ENCODE measurements around the gene ITGAD. TPM values are rescaled to one million over a fixed set of nuclear protein-coding genes. Genes with fewer than 3 reads are reported as not detected.

The ITGAD gene
- total RNA-seq, 1 donor from 2014 or later = not detected

DNA sequence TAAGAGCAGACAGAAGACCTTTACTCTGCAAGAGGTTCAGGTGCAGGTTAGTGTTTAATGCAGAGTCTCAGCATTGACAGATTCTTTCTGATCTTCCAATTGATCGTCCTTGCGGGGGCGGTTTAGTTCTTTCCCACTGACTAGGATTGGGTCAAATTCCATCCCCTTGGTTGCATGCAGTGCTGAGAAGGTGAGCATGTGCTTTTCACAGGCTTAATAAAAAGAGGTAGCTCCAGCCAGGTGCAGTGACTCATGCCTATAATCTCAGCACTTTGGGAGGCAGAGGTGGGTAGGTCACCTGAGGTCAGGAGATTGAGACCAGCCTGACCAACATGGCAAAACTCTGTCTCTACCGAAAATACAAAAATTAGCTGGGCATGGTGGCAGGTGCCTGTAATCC lies 7.5 kb upstream of the ITGAD start:
- H3K9me3 Mint-ChIP-seq (ENCODE audit: unreplicated experiment) = peaks cover 4% of the 10 kb centered on the region
- H3K27me3 Mint-ChIP-seq (ENCODE audit: unreplicated experiment) = peaks cover 2% of the 10 kb centered on the region

GRCh38 chr16:31386157-31386984 lies 6.8 kb upstream of the ITGAD start:
- H3K4me1 Mint-ChIP-seq (ENCODE audit: low read depth, unreplicated experiment) = no peaks in the 10 kb centered on the region
- TF ChIP-seq, protein P1, sequence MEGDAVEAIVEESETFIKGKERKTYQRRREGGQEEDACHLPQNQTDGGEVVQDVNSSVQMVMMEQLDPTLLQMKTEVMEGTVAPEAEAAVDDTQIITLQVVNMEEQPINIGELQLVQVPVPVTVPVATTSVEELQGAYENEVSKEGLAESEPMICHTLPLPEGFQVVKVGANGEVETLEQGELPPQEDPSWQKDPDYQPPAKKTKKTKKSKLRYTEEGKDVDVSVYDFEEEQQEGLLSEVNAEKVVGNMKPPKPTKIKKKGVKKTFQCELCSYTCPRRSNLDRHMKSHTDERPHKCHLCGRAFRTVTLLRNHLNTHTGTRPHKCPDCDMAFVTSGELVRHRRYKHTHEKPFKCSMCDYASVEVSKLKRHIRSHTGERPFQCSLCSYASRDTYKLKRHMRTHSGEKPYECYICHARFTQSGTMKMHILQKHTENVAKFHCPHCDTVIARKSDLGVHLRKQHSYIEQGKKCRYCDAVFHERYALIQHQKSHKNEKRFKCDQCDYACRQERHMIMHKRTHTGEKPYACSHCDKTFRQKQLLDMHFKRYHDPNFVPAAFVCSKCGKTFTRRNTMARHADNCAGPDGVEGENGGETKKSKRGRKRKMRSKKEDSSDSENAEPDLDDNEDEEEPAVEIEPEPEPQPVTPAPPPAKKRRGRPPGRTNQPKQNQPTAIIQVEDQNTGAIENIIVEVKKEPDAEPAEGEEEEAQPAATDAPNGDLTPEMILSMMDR (IDR thresholded peaks at IDR 0.05; ENCODE audit: partially characterized antibody, unreplicated experiment) = no peak
- H3K27ac Mint-ChIP-seq (ENCODE audit: unreplicated experiment) = no peak overlapping the region
- H3K36me3 Mint-ChIP-seq (ENCODE audit: unreplicated experiment) = no peaks in the 10 kb centered on the region
- H3K27me3 Mint-ChIP-seq (ENCODE audit: unreplicated experiment) = peaks cover 2% of the 10 kb centered on the region
- peaks cover 4% of the 10 kb centered on the region for H3K9me3 Mint-ChIP-seq (ENCODE audit: unreplicated experiment)
- no peak for DNase-seq
- H3K4me3 Mint-ChIP-seq (ENCODE audit: unreplicated experiment) = no peak overlapping the region

More for the DNA sequence above, 7.5 kb upstream of the ITGAD start:
- TF ChIP-seq, protein P1 (IDR thresholded peaks at IDR 0.05; ENCODE audit: partially characterized antibody, unreplicated experiment) = no peak
- Mint-ChIP-seq H3K27ac (ENCODE audit: unreplicated experiment) (no peak overlapping the region), H3K4me3 (ENCODE audit: unreplicated experiment) (no peak overlapping the region), H3K4me1 (ENCODE audit: low read depth, unreplicated experiment) (no peaks in the 10 kb centered on the region), H3K36me3 (ENCODE audit: unreplicated experiment) (no peaks in the 10 kb centered on the region)
- DNase-seq = no peak

GRCh38 chr16:31388535-31388934 lies 4.6 kb upstream of the ITGAD start:
- Mint-ChIP-seq H3K27me3 (ENCODE audit: unreplicated experiment) (peaks cover 2% of the 10 kb centered on the region), H3K4me3 (ENCODE audit: unreplicated experiment) (no peak overlapping the region), H3K4me1 (ENCODE audit: low read depth, unreplicated experiment) (no peaks in the 10 kb centered on the region), H3K36me3 (ENCODE audit: unreplicated experiment) (no peaks in the 10 kb centered on the region), H3K27ac (ENCODE audit: unreplicated experiment) (no peak overlapping the region), H3K9me3 (ENCODE audit: unreplicated experiment) (peaks cover 4% of the 10 kb centered on the region)
- no peak for DNase-seq
- TF ChIP-seq, protein P1 (IDR thresholded peaks at IDR 0.05; ENCODE audit: partially characterized antibody, unreplicated experiment) = no peak

DNA sequence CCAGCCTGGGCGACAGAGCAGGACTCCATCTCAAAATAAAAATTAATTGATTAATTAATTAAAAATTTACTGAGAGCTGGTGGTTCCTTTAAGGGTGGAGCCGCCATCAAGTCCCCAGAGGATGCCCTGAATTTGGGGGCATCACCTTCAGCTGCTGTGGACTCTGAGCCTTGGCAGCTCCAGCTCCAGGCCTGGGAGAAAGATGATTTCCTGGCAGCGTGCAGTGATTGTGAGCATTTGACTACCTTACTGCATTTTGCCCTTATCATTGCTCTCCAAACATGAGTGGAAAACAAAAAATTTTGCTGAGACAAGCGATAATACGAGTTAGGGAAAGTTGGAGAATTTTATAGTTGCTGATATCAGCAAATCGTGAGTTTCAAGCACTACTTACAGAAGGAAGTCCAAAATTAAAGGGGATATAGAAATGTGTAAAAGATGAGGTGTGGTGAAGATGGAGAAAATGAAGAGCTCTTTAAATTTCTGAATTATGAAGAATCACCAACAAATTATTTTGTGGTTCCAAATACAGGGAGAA lies 2.6 kb upstream of the ITGAD start:
- H3K4me1 Mint-ChIP-seq (ENCODE audit: low read depth, unreplicated experiment) = no peaks in the 10 kb centered on the region
- H3K36me3 Mint-ChIP-seq (ENCODE audit: unreplicated experiment) = no peaks in the 10 kb centered on the region
- no peak overlapping the region for H3K27ac Mint-ChIP-seq (ENCODE audit: unreplicated experiment)
- no peak for DNase-seq
- H3K27me3 Mint-ChIP-seq (ENCODE audit: unreplicated experiment) = peaks cover 2% of the 10 kb centered on the region
- TF ChIP-seq, protein P1 (IDR thresholded peaks at IDR 0.05; ENCODE audit: partially characterized antibody, unreplicated experiment) = no peak
- H3K9me3 Mint-ChIP-seq (ENCODE audit: unreplicated experiment) = peaks cover 4% of the 10 kb centered on the region
- H3K4me3 Mint-ChIP-seq (ENCODE audit: unreplicated experiment) = no peak overlapping the region

DNA sequence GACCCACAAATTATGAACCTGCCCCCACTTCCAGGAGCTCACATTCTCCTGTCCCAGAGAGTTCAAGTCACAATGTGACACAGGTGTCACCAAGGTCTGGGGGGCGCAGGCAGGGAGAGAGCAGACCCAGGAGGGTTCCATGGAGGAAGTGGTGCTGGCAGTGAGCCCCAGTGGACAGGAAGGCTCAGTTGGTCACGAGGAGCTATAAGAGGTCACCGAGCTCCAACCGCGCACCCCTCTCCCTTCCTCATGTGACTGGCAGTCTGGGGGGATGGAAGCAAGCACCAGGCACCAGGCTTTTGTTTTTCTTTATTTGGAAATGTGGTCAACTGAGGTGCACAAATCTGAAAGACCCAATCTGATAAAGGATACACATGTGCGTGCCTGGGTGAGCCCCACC lies 2.5 kb downstream of the ITGAD start:
- TF ChIP-seq, protein P1 (IDR thresholded peaks at IDR 0.05; ENCODE audit: partially characterized antibody, unreplicated experiment) = no peak
- no peak for DNase-seq

More for the DNA sequence above, 2.5 kb downstream of the ITGAD start:
- Mint-ChIP-seq H3K4me3 (ENCODE audit: unreplicated experiment) (no peak overlapping the region), H3K4me1 (ENCODE audit: low read depth, unreplicated experiment) (no peaks in the 10 kb centered on the region), H3K27ac (ENCODE audit: unreplicated experiment) (no peak overlapping the region), H3K27me3 (ENCODE audit: unreplicated experiment) (peaks cover 2% of the 10 kb centered on the region), H3K36me3 (ENCODE audit: unreplicated experiment) (peaks cover 9% of the 10 kb centered on the region), H3K9me3 (ENCODE audit: unreplicated experiment) (peaks cover 3% of the 10 kb centered on the region)

Measured in glutamatergic neuron (in vitro differentiated cells).